Sigmoid colon (tissue), 7 donors: ENCODE results near the gene CHID1. TPM values are rescaled to one million over a fixed set of nuclear protein-coding genes. Genes with fewer than 3 reads are reported as not detected.

Experiments
- DNase-seq: peaks from one replicate; pipeline ENCODE4 v3.0.0-alpha.2; 2019
- H3K27ac ChIP-seq, 4 donors: fragments of 200-600 bp; sonication (generic); one replicate each; pipeline ENCODE4 v1.5.1; 2016 to 2019; ENCODE audit warnings: mild to moderate bottlenecking in 1 of 4
- H3K27me3 ChIP-seq, 3 donors: fragments of 200-600 bp; sonication (generic); one replicate each; pipeline ENCODE4 v1.5.1; 2019; ENCODE audit warnings: mild to moderate bottlenecking in 1 of 3
- H3K36me3 ChIP-seq, 4 donors: fragments of 200-600 bp; sonication (generic); one replicate each; pipeline ENCODE4 v1.5.1; 2016 to 2019
- H3K4me1 ChIP-seq, 4 donors: fragments of 200-600 bp; sonication (generic); one replicate each; pipeline ENCODE4 v1.5.1; 2017 to 2019
- H3K4me3 ChIP-seq, 4 donors: fragments of 200-600 bp; sonication (generic); one replicate each; pipeline ENCODE4 v1.5.1; 2017 to 2019; ENCODE audit warnings: mild to moderate bottlenecking in 2 of 4, moderate library complexity in 1 of 4
- H3K9me3 ChIP-seq, 4 donors: fragments of 200-600 bp in 3 of 4; sonication (generic) in 3 of 4; one replicate each; pipeline versions ENCODE4 v1.5.1 to v1.6.1; 2013 to 2019
- CTCF ChIP-seq, 4 experiments: fragments of 450-650 bp in 3 of 4; fragments of 200-600 bp in 1 of 4; IDR thresholded peaks; one replicate each; pipeline ENCODE4 v1.5.1; 2016 to 2019; ENCODE audit warnings: antibody characterized with exemption in 4 of 4, mild to moderate bottlenecking in 3 of 4, moderate library complexity in 2 of 4
- EP300 ChIP-seq, 4 donors: sonication (generic); formaldehyde crosslinking; IDR thresholded peaks; one replicate each; pipeline ENCODE4 v1.6.1; 2017; ENCODE audit warnings: antibody characterized with exemption in 4 of 4
- POLR2A ChIP-seq, 2 donors: fragments of 450-650 bp; IDR thresholded peaks; one replicate each; pipeline ENCODE4 v1.6.1; 2016; ENCODE audit warnings: antibody characterized with exemption in 2 of 2, mild to moderate bottlenecking in 2 of 2, moderate library complexity in 2 of 2
- POLR2AphosphoS5 ChIP-seq, 4 donors: sonication (generic); formaldehyde crosslinking; IDR thresholded peaks; one replicate each; pipeline ENCODE4 v1.6.1; 2017; ENCODE audit warnings: antibody characterized with exemption in 4 of 4
- WGBS, 2 donors: extraction: QIAGEN DNeasy Blood & Tissue Kit; methylation state at CpG; one replicate each; pipeline ENCODE4 v1.1.7; 2013; 5-methylcytosine and 5-hydroxymethylcytosine counted together
- intact Hi-C: fragments of 100-400 bp; cut with DNase I; formaldehyde crosslinking; loops from one replicate; pipeline ENCODE4 v1.15.1; 2023
- polyA plus RNA-seq, 3 donors: library from polyadenylated mRNA; stranded (reverse); fragments of 200-250 nt; gene quantifications; one replicate each; pipeline ENCODE4 v1.2.3, GENCODE V29; 2013
- total RNA-seq, 4 donors: library from RNA; depleted of rRNA; stranded (reverse); fragments of >200 nt; gene quantifications; one replicate each; pipeline ENCODE4 v1.1.0, GENCODE V29; 2016
- donor health status: healthy with polysubstance abuse.
- donor health status: Bipolar disorder and iron deficiency.
- donor health status: healthy.

Gene CHID1
- total and polyA plus RNA-seq, 7 donors: 16.9 to 52.3 (median 47.1) TPM

- peaks cover 0 to 1% (median 0%) of the 10 kb centered on the region in 3 donors for H3K27me3 ChIP-seq
- no peak for TF ChIP-seq EP300 (IDR thresholded peaks at IDR 0.05)
- 82 to 89% methylated on average over 22 of the region's 22 CpGs for WGBS, 2 donors
- no peaks in the 10 kb centered on the region for H3K9me3 ChIP-seq
- peak overlapping the region in 3 of 4 donors; percentile 11 to 89 (median 82) for H3K27ac ChIP-seq
- peaks cover 0 to 79% (median 57%) of the 10 kb centered on the region in 4 donors for H3K4me1 ChIP-seq
- no peak for DNase-seq
- H3K4me3 ChIP-seq: no peak overlapping the region
- peaks cover 18 to 52% (median 39%) of the 10 kb centered on the region in 4 donors for H3K36me3 ChIP-seq
- intact Hi-C loops: no loop called here
Measured at GRCh38 chr11:837189-837989, 73.2 kb downstream of the CHID1 start.

DNA sequence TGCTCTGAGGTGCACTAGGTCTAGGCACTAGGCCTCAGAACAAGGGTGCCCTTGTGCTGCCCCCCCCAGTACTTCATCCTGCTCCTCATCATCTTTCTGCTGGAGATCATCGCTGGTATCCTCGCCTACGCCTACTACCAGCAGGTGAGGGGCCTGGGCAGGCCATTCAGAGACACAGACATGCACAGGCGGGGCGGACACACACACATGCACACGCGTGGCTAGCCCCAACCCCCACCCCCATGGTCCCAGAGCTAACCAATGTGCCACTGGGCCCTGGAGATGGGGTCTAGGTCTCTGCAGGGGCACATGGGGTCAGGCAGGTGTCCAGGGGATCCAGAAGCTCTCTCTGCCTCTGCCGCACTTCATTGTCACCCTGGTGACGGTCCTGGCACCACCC is 73.9 kb downstream of the CHID1 start:
- intact Hi-C loops: no loop called here
- Histone ChIP-seq H3K9me3 (no peaks in the 10 kb centered on the region), H3K27me3 (peaks cover 0 to 8% (median 3%) of the 10 kb centered on the region in 3 donors), H3K4me1 (peaks cover 0 to 83% (median 59%) of the 10 kb centered on the region in 4 donors), H3K27ac (peak overlapping the region in 3 of 4 donors; percentile 82 to 89 (median 82)), H3K4me3 (no peak overlapping the region), H3K36me3 (peaks cover 18 to 52% (median 39%) of the 10 kb centered on the region in 4 donors)
- DNase-seq: no peak
- TF ChIP-seq CTCF (IDR thresholded peaks at IDR 0.05): no peak
- no peak for TF ChIP-seq POLR2AphosphoS5 (IDR thresholded peaks at IDR 0.05)
- TF ChIP-seq POLR2A (IDR thresholded peaks at IDR 0.05): no peak
- TF ChIP-seq EP300 (IDR thresholded peaks at IDR 0.05): no peak
- 89% methylated on average over 9 of the region's 9 CpGs for WGBS, 2 donors

GRCh38 chr11:836274-836673 is 74.3 kb downstream of the CHID1 start:
- H3K4me1 ChIP-seq: peaks cover 0 to 83% (median 59%) of the 10 kb centered on the region in 4 donors
- H3K9me3 ChIP-seq: no peaks in the 10 kb centered on the region
- H3K36me3 ChIP-seq: peaks cover 18 to 52% (median 39%) of the 10 kb centered on the region in 4 donors
- TF ChIP-seq POLR2AphosphoS5 (IDR thresholded peaks at IDR 0.05): no peak
- no peak for TF ChIP-seq POLR2A (IDR thresholded peaks at IDR 0.05)
- TF ChIP-seq EP300 (IDR thresholded peaks at IDR 0.05): no peak
- TF ChIP-seq CTCF (IDR thresholded peaks at IDR 0.05): no peak
- H3K27ac ChIP-seq: peak overlapping the region; percentile 56 to 89 (median 82)
- peaks cover 2 to 12% (median 7%) of the 10 kb centered on the region in 3 donors for H3K27me3 ChIP-seq
- no peak for DNase-seq
- 89 to 93% methylated on average over 14 of the region's 14 CpGs for WGBS, 2 donors
- intact Hi-C loops: no loop called here
- H3K4me3 ChIP-seq: no peak overlapping the region

GRCh38 chr11:834371-835316 is 76.0 kb downstream of the CHID1 start:
- H3K9me3 ChIP-seq: no peaks in the 10 kb centered on the region
- peaks cover 0 to 87% (median 61%) of the 10 kb centered on the region in 4 donors for H3K4me1 ChIP-seq
- TF ChIP-seq POLR2AphosphoS5 (IDR thresholded peaks at IDR 0.05): peak; percentile 41 to 85 (median 71)
- peak in 1 of 2 donors; percentile 23 for TF ChIP-seq POLR2A (IDR thresholded peaks at IDR 0.05)
- peak in 2 of 4 experiments; percentile 10 to 32 for TF ChIP-seq CTCF (IDR thresholded peaks at IDR 0.05)
- TF ChIP-seq EP300 (IDR thresholded peaks at IDR 0.05): peak in 2 of 4 donors; percentile 47 to 58
- DNase-seq: peak; percentile 94
- H3K4me3 ChIP-seq: peak overlapping the region in 3 of 4 donors; percentile 67 to 81 (median 70)
- H3K27ac ChIP-seq: peak overlapping the region; percentile 82 to 90 (median 86)
- 15 to 43% methylated on average over 31 of the region's 31 CpGs for WGBS, 2 donors
- H3K36me3 ChIP-seq: peaks cover 11 to 40% (median 36%) of the 10 kb centered on the region in 4 donors
- intact Hi-C loops: no loop called here
- H3K27me3 ChIP-seq: peaks cover 17 to 28% (median 24%) of the 10 kb centered on the region in 3 donors
